OCI-LY3 (cell line): Measurements from ENCODE around the gene MPDU1.

ENCODE experiments used
- H2AFZ ChIP-seq: fragments of 200-600, 300-600 bp; shearing (Covaris generic); 2 replicates; pipeline ENCODE4 v1.6.0; 2014; ENCODE audit warnings: antibody characterized with exemption, low read depth, low read length
- H3K27ac ChIP-seq: fragments of 200-600, 300-600 bp; sonication (generic); 2 replicates; pipeline ENCODE4 v1.5.1; 2014; ENCODE audit warnings: mild to moderate bottlenecking, low read length, moderate library complexity, mixed read lengths
- H3K27me3 ChIP-seq: fragments of 200-600, 300-600 bp; sonication (generic); 2 replicates; pipeline ENCODE4 v1.6.1; 2014; ENCODE audit warnings: low read depth, low read length, mixed read lengths
- H3K36me3 ChIP-seq: fragments of 200-600, 300-600 bp; sonication (generic); replicated peaks from 2 replicates; pipeline ENCODE3; 2014; ENCODE audit warnings: low read depth, low read length, mixed read lengths
- H3K4me1 ChIP-seq: fragments of 300-600, 200-600 bp; sonication (generic); 2 replicates; pipeline ENCODE4 v1.6.1; 2014; ENCODE audit warnings: low read length, mixed read lengths
- H3K4me2 ChIP-seq: fragments of 200-600, 300-600 bp; sonication (generic); 2 replicates; pipeline ENCODE4 v1.6.1; 2014; ENCODE audit warnings: low read length, mixed read lengths
- H3K4me3 ChIP-seq: fragments of 300-600, 200-600 bp; sonication (generic); 2 replicates; pipeline ENCODE4 v1.5.1; 2014; ENCODE audit warnings: antibody characterized with exemption, mild to moderate bottlenecking, low read length, moderate library complexity
- H3K79me2 ChIP-seq: fragments of 300-600, 200-600 bp; shearing (Covaris generic); 2 replicates; pipeline ENCODE4 v1.6.1; 2014; ENCODE audit warnings: mild to moderate bottlenecking, low read length, mixed read lengths
- H3K9ac ChIP-seq: fragments of 300-600, 200-600 bp; shearing (Covaris generic); 2 replicates; pipeline ENCODE4 v1.6.0; 2014; ENCODE audit warnings: mild to moderate bottlenecking, low read length, moderate library complexity
- H3K9me3 ChIP-seq: fragments of 200-600, 300-600 bp; shearing (Covaris generic); 2 replicates; pipeline ENCODE4 v1.6.1; 2014; ENCODE audit warnings: low read length, mixed read lengths; ENCODE audit not compliant: insufficient read depth
- H4K20me1 ChIP-seq: fragments of 200-600, 300-600 bp; sonication (generic); 2 replicates; pipeline ENCODE4 v1.6.1; 2016; ENCODE audit warnings: low read length, mixed read lengths; ENCODE audit not compliant: insufficient read depth
- CTCF ChIP-seq: fragments of 200-600, 300-600 bp; sonication (generic); IDR thresholded peaks from 2 replicates; pipeline ENCODE4 v1.5.1; 2014; ENCODE audit warnings: antibody characterized with exemption, low read length, low read depth
- EZH2phosphoT487 ChIP-seq: fragments of 200-600 bp; shearing (Covaris generic); IDR thresholded peaks from 2 replicates; pipeline ENCODE4 v1.6.1; 2018; ENCODE audit warnings: antibody characterized with exemption, mixed run types, low read depth

Gene MPDU1

GRCh38 chr17:7556627-7557026 is 27.0 kb upstream of the MPDU1 start:
- no peaks in the 10 kb centered on the region for H3K27me3 ChIP-seq
- H3K9me3 ChIP-seq, result no peaks in the 10 kb centered on the region
- TF ChIP-seq EZH2phosphoT487 (no peak), CTCF (no peak)
- no peak overlapping the region for H3K9ac ChIP-seq
- no peaks in the 10 kb centered on the region for H4K20me1 ChIP-seq
- H3K4me2 ChIP-seq, result no peak overlapping the region
- no peak overlapping the region for H3K4me3 ChIP-seq
- peaks cover 6% of the 10 kb centered on the region for H3K79me2 ChIP-seq
- no peak overlapping the region for H3K27ac ChIP-seq
- no peaks in the 10 kb centered on the region for H3K36me3 ChIP-seq
- H2AFZ ChIP-seq, result no peak overlapping the region
- H3K4me1 ChIP-seq, result peaks cover 57% of the 10 kb centered on the region

GRCh38 chr17:7557147-7557764 is 26.4 kb upstream of the MPDU1 start:
- H3K4me3 ChIP-seq, result no peak overlapping the region
- no peaks in the 10 kb centered on the region for H4K20me1 ChIP-seq
- peaks cover 11% of the 10 kb centered on the region for H3K79me2 ChIP-seq
- H3K9ac ChIP-seq, result peak overlapping the region; percentile 98; the same call in 1 of the 2 replicates
- H3K4me2 ChIP-seq, result peak overlapping the region; percentile 100
- no peaks in the 10 kb centered on the region for H3K36me3 ChIP-seq
- peaks cover 53% of the 10 kb centered on the region for H3K4me1 ChIP-seq
- peak overlapping the region; percentile 82 for H3K27ac ChIP-seq
- no peak overlapping the region for H2AFZ ChIP-seq
- H3K9me3 ChIP-seq, result no peaks in the 10 kb centered on the region
- H3K27me3 ChIP-seq, result no peaks in the 10 kb centered on the region
- TF ChIP-seq CTCF (no peak), EZH2phosphoT487 (no peak)

GRCh38 chr17:7557775-7558543 is 25.7 kb upstream of the MPDU1 start:
- peaks cover 18% of the 10 kb centered on the region for H3K79me2 ChIP-seq
- H4K20me1 ChIP-seq, result no peaks in the 10 kb centered on the region
- peak overlapping the region; percentile 98 for H3K9ac ChIP-seq
- peak overlapping the region; percentile 93 for H3K4me3 ChIP-seq
- H3K27me3 ChIP-seq, result no peaks in the 10 kb centered on the region
- peak overlapping the region; percentile 100 for H3K4me2 ChIP-seq
- TF ChIP-seq EZH2phosphoT487, result no peak
- TF ChIP-seq CTCF, result no peak
- H3K4me1 ChIP-seq, result peaks cover 51% of the 10 kb centered on the region
- no peaks in the 10 kb centered on the region for H3K9me3 ChIP-seq
- peak overlapping the region; percentile 82 for H3K27ac ChIP-seq
- H2AFZ ChIP-seq, result no peak overlapping the region; the same call in 1 of the 2 replicates
- H3K36me3 ChIP-seq, result no peaks in the 10 kb centered on the region

GRCh38 chr17:7558544-7559319 is 24.9 kb upstream of the MPDU1 start, which contains the start of gene TNFSF13:
TSS of gene TNFSF13 (plus strand) at chr17:7558750. CDS start at chr17:7559040, 290 bp downstream.
- H3K27me3 ChIP-seq, result no peaks in the 10 kb centered on the region
- peak within 1 kb of the TSS; percentile 100 for H3K4me2 ChIP-seq
- H3K4me3 ChIP-seq, result peak within 1 kb of the TSS; percentile 93
- no peaks in the 10 kb centered on the region for H3K36me3 ChIP-seq
- TF ChIP-seq CTCF (no peak), EZH2phosphoT487 (no peak)
- peaks cover 25% of the 10 kb centered on the region for H3K79me2 ChIP-seq
- no peak within 1 kb of the TSS; the same call in 1 of the 2 replicates for H2AFZ ChIP-seq
- peak within 1 kb of the TSS; percentile 82 for H3K27ac ChIP-seq
- H4K20me1 ChIP-seq, result no peaks in the 10 kb centered on the region
- no peaks in the 10 kb centered on the region for H3K9me3 ChIP-seq
- peak within 1 kb of the TSS; percentile 98 for H3K9ac ChIP-seq
- peaks cover 45% of the 10 kb centered on the region for H3K4me1 ChIP-seq
